Spleen (tissue), 7 donors: ENCODE measurements around the gene GFPT1.

ENCODE experiments used
- CTCF ChIP-seq, 11 experiments: fragments of 200-600 bp in 7 of 11; fragments of 450-650 bp in 4 of 11; sonication (generic) in 4 of 11; IDR thresholded peaks in 8 of 11; conservative IDR thresholded peaks in 3 of 11; 1 replicate in 7 of 11; 2 replicates in 4 of 11; pipeline versions ENCODE4 v1.4.0 to v1.8.0; 2016 to 2021; ENCODE audit warnings: antibody characterized with exemption in 11 of 11, inconsistent platforms in 4 of 11, mild to moderate bottlenecking in 1 of 11
- POLR2A ChIP-seq, 3 donors: fragments of 450-650 bp; IDR thresholded peaks; one replicate each; pipeline ENCODE4 v1.5.1; 2017; ENCODE audit warnings: antibody characterized with exemption in 3 of 3, mild to moderate bottlenecking in 1 of 3
- POLR2AphosphoS5 ChIP-seq, 3 donors: sonication (generic); formaldehyde crosslinking; IDR thresholded peaks; one replicate each; pipeline ENCODE4 v1.5.1; 2017; ENCODE audit warnings: antibody characterized with exemption in 3 of 3
- donor health status: DM: no; HTN: no; CAD: no; lungs with moderate emphysema.
- donor health status: DM: no; HTN: no; CAD: no.
- donor health status: DM: no; HTN: no; CAD: no.

GRCh38 chr2:69307579-69308064, 79.4 kb downstream of the GFPT1 start:
- TF ChIP-seq CTCF (IDR thresholded peaks at IDR 0.05 in 8 of 11, conservative IDR thresholded peaks at IDR 0.05 in 3 of 11) (no peak), POLR2A (IDR thresholded peaks at IDR 0.05) (no peak), POLR2AphosphoS5 (IDR thresholded peaks at IDR 0.05) (no peak)
